HEK293T (cell line): ENCODE data around the gene POLE2.
A peak's percentile ranks its signal among the peaks of the same experiment; 100 is the strongest.
"Not testable (repeated sequence)": the region's sequence is repeated elsewhere in the genome, so short reads cannot be mapped to it uniquely, and the experiment has no call there.

Experiments used
- CTCF ChIA-PET: fragments of 350-600 bp; formaldehyde crosslinking; extraction: SDS; loops from one replicate; lab custom pipeline; 2021; ENCODE audit warnings: antibody characterized with exemption, inconsistent platforms; lab: Yijun Ruan, JAX
- POLR2A ChIA-PET: fragments of 350-600 bp; formaldehyde crosslinking; extraction: SDS; loops from one replicate; lab custom pipeline; 2020; ENCODE audit warnings: antibody characterized with exemption, inconsistent platforms; lab: Yijun Ruan, JAX
- DNase-seq: peaks from one replicate; pipeline ENCODE4 v3.0.0; 2012; ENCODE audit warnings: mixed read lengths; ENCODE audit errors: extremely low spot score
- ARNT ChIP-seq: fragments of 450-650 bp; IDR thresholded peaks from 2 replicates; pipeline ENCODE4 v1.6.1; 2017; ENCODE audit warnings: mild to moderate bottlenecking
- BHLHE40 ChIP-seq: fragments of 450-650 bp; IDR thresholded peaks from 2 replicates; pipeline ENCODE4 v1.6.1; 2016; ENCODE audit warnings: mild to moderate bottlenecking, moderate library complexity, borderline replicate concordance
- CTBP1 ChIP-seq: fragments of 450-650 bp; IDR thresholded peaks from 2 replicates; pipeline ENCODE4 v1.6.1; 2016; ENCODE audit warnings: borderline replicate concordance
- ELF4 ChIP-seq: fragments of 450-650 bp; IDR thresholded peaks from 2 replicates; pipeline ENCODE4 v1.6.1; 2017; ENCODE audit warnings: antibody characterized with exemption
- FOXA1 ChIP-seq: fragments of 450-650 bp; IDR thresholded peaks from 2 replicates; pipeline ENCODE4 v1.6.1; 2016; ENCODE audit warnings: mild to moderate bottlenecking
- FOXM1 ChIP-seq: fragments of 450-650 bp; IDR thresholded peaks from 2 replicates; pipeline ENCODE4 v1.6.1; 2017; ENCODE audit warnings: mild to moderate bottlenecking, borderline replicate concordance
- HDGF ChIP-seq: fragments of 450-650 bp; IDR thresholded peaks from 2 replicates; pipeline ENCODE4 v1.6.1; 2017; ENCODE audit warnings: antibody characterized with exemption, borderline replicate concordance
- L3MBTL2 ChIP-seq: fragments of 450-650 bp; conservative IDR thresholded peaks from 2 replicates; pipeline ENCODE4 v1.6.1; 2016; ENCODE audit warnings: mild to moderate bottlenecking
- LEF1 ChIP-seq: fragments of 450-650 bp; IDR thresholded peaks from 2 replicates; pipeline ENCODE4 v1.6.1; 2017; ENCODE audit warnings: mild to moderate bottlenecking, borderline replicate concordance
- NFRKB ChIP-seq: fragments of 450-650 bp; IDR thresholded peaks from 2 replicates; pipeline ENCODE4 v1.6.1; 2016; ENCODE audit warnings: mild to moderate bottlenecking, moderate library complexity
- SP1 ChIP-seq: fragments of 450-650 bp; IDR thresholded peaks from 2 replicates; pipeline ENCODE4 v1.6.1; 2017
- SUZ12 ChIP-seq: fragments of 450-650 bp; IDR thresholded peaks from 2 replicates; pipeline ENCODE4 v1.6.1; 2016; ENCODE audit warnings: mild to moderate bottlenecking
- TARDBP ChIP-seq: fragments of 450-650 bp; IDR thresholded peaks from 2 replicates; pipeline ENCODE4 v1.6.1; 2016
- ZNF384 ChIP-seq: fragments of 450-650 bp; IDR thresholded peaks from 2 replicates; pipeline ENCODE4 v1.6.1; 2016
- TF ChIP-seq, protein P1 (sequence below): fragments of 450-650 bp; IDR thresholded peaks from 2 replicates; pipeline ENCODE4 v1.6.1; 2016

The POLE2 gene

DNA sequence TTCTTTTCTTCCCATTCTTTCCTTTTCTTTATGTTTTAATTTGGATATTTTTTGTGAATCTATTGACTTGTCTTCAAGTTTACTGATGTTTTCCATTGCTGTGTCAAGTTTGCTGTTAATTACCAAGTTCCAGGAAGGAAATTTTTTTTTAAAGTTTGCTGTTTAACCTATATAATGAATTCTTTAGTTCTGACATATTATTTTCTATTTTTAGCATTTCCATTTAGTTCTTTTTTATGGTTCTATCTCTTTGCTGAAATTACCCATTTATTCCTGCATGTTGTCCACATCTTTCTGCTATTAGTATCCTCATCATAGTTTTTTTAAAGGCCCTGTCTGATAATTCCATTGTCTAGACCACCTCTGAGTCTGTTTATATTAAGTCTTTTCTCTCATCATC, 32.7 kb upstream of the POLE2 start:
- ChIA-PET POLR2A (no interaction called here), CTCF (interaction anchor here (0.6 kb wide), 1 partner anchor 101 kb away, joined by 5 read pairs; the partner anchor contains the start of gene RPL36AL)
- TF ChIP-seq ZNF384 (no peak), HDGF (no peak), FOXM1 (no peak), CTBP1 (no peak), SP1 (no peak), NFRKB (no peak), L3MBTL2 (no peak), BHLHE40 (no peak), ARNT (no peak)
- DNase-seq, result no peak

DNA sequence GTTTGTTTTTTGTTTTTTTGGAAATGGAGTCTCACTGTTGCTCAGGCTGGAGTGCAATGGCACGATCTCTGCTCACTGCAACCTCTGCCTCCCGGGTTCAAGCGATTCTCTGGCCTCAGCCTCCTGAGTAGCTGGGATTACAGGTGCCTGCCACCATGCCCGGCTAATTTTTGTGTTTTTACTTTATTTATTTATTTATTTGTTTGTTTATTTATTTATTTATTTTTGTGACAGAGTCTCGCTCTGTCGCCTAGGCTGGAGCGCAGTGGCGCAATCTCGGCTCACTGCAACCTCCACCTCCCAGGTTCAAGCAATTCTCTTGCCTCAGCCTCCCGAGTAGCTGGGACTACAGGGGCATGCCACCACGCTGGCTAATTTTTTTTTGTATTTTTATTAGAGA, 23.0 kb upstream of the POLE2 start:
- CTCF ChIA-PET, result interaction anchor here (0.7 kb wide), 1 partner anchor 30 kb away, joined by 4 read pairs; no protein-coding TSS in a partner anchor
- POLR2A ChIA-PET, result interaction anchor here (0.8 kb wide), 1 partner anchor 56 kb away, joined by 3 read pairs; no protein-coding TSS in a partner anchor
- not testable (repeated sequence) for DNase-seq

DNA sequence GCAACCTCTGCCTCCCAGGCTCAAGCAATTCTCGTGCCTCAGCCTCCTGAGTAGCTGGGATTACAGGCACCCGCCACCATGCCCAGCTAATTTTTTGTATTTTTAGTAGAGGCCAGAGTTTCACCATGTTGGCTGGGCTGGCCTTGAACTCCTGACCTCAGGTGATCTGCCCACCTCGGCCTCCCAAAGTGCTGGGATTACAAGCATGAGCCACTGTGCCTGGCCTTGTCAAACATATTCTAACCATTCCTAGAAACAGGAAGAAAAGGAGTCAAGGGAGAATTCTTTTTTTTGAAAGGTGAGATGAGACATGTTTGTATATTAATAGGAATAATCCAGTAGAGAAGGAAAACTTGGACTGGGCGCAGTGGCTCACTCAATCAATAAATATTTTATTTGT, 16.5 kb upstream of the POLE2 start:
- POLR2A ChIA-PET, CTCF ChIA-PET, DNase-seq: not testable (repeated sequence)

DNA sequence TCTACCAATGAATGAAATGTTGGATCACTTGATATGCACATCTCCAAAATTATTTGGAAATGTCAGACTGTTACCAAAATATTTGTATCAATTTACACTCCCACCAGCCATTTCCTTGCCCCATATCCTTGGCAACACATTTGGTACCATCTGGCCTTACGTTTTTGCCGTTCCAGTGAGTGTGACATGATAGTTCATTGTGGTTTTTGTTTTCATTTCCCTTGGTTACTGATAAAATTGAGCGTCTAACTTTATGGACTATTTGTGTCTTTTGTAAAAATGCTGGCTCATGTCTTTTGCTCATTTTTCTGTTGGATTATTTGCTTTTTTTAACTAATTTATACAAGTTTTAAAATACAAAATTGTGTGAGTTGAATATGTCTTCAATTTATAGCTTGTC, 16.0 kb upstream of the POLE2 start:
- no peak for TF ChIP-seq NFRKB
- TF ChIP-seq ARNT, result no peak
- TF ChIP-seq FOXM1, result no peak
- TF ChIP-seq SUZ12, result no peak
- no peak for TF ChIP-seq HDGF
- TF ChIP-seq L3MBTL2, result no peak
- no peak for TF ChIP-seq TARDBP
- no peak for TF ChIP-seq CTBP1
- no peak for TF ChIP-seq ZNF384
- TF ChIP-seq, protein P1, sequence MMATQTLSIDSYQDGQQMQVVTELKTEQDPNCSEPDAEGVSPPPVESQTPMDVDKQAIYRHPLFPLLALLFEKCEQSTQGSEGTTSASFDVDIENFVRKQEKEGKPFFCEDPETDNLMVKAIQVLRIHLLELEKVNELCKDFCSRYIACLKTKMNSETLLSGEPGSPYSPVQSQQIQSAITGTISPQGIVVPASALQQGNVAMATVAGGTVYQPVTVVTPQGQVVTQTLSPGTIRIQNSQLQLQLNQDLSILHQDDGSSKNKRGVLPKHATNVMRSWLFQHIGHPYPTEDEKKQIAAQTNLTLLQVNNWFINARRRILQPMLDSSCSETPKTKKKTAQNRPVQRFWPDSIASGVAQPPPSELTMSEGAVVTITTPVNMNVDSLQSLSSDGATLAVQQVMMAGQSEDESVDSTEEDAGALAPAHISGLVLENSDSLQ, result no peak
- no peak for TF ChIP-seq SP1
- ChIA-PET CTCF (no interaction called here), POLR2A (no interaction called here)
- no peak for DNase-seq

DNA sequence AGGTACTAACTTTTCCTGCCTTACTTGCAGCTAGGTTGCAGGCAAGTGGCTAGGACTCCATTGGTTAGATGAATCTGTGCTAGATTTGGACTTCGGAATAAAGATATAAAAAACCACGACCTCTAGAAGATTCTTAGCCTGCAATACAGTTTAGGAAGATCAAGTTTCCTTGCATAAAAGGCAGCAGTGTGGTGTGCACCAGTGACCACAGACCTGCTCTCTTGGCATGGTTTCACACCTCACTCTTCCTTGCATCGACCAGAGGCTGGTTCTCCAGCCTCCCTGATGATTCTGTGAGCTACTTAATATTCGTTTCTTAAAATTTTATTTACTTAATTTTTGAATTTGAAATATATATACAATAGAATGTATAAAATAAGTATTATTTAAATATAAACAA, 14.7 kb upstream of the POLE2 start:
- POLR2A ChIA-PET, result interaction anchor here (0.9 kb wide), 1 partner anchor 9 kb away, joined by 3 read pairs; no protein-coding TSS in a partner anchor

DNA sequence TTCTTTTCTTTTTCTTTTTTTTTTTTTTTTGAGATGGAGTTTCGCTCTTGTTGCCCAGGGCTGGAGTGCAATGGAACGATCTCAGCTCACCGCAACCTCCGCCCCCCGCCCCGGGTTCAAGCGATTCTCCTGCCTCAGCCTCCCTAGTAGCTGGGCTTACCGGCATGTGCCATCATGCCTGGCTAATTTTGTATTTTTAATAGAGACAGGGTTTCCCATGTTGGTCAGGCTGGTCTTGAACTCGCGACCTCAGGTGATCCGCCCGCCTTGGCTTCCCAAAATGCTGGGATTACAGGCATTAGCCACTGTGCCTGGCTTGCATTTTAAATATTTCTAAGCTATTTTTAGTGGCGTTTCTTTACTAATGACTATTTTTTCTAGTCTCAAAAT, 5.7 kb upstream of the POLE2 start:
- DNase-seq, CTCF ChIA-PET: not testable (repeated sequence)
- POLR2A ChIA-PET, result interaction anchor here (0.6 to 4.4 kb wide), 4 partner anchors 9 to 75 kb away, joined by 3 to 55 read pairs (median 3); partner anchors contain the start of gene KLHDC2
- TF ChIP-seq ZNF384, result peak; percentile 61; the same call in 1 of the 2 replicates

More for the DNA sequence above, 14.7 kb upstream of the POLE2 start:
- DNase-seq, result no peak
- CTCF ChIA-PET, result no interaction called here
- TF ChIP-seq CTBP1 (no peak), L3MBTL2 (no peak), BHLHE40 (no peak), FOXM1 (no peak), ZNF384 (no peak)

DNA sequence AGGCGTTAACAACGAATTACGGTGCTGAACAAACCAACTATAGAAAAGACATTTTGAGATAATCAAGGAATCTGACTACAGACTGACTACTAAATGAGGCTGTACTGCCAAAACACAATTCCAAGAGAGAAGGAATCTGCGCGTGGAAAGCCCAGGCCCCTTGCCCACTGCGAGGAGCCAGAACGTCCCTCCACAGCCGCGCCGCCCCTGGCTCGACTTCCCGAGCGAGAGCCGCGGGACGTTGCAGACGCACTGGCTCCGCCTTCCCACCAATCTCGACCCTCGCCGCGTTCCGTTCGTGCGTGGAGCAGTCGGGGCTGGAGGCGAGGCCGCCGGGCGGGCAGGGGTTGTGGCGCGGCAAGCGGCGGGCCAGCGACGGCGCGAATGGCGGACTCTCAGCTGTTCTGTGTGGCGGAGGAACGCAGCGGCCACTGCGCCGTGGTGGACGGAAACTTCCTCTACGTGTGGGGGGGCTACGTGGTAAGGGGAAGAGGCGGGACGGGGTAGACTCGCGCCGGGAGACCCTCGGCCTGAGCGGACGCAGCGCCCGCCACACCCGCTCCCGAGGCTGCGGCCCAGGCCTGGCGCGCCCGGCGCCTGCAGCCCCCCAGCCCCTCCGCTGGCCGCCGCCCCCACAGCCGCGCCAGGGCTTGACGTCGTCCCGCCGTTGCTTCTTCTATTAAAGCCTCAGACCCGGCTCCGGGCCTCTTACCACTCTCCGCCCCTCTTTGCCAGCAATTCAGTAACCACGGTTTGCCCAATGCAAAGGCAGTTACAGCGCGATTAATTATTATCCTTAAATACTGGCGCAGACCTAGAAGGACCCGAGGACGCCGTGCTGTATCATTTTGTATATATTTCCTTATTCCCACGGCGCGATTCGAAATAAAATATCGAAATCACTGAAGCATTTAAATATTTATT, 5.1 kb upstream of the POLE2 start, which contains the start of gene KLHDC1:
Gene KLHDC1 (plus strand): TSS at position 310 of the 924 bp plus-strand sequence. CDS start 75 bp downstream, at position 385.
- CTCF ChIA-PET, result no interaction called here
- TF ChIP-seq FOXA1 (no peak), ZNF384 (peak; percentile 85), TARDBP (peak; percentile 87), FOXM1 (peak; percentile 65), NFRKB (no peak), L3MBTL2 (peak; percentile 51; the same call in 1 of the 2 replicates)
- TF ChIP-seq, protein P1, result no peak
- POLR2A ChIA-PET, result interaction anchor here (0.6 to 4.4 kb wide), 9 partner anchors 10 to 159 kb away, joined by 3 to 55 read pairs (median 5); partner anchors contain the start of genes KLHDC2, MGAT2, NEMF and RPL36AL
- peak; percentile 64 for DNase-seq

DNA sequence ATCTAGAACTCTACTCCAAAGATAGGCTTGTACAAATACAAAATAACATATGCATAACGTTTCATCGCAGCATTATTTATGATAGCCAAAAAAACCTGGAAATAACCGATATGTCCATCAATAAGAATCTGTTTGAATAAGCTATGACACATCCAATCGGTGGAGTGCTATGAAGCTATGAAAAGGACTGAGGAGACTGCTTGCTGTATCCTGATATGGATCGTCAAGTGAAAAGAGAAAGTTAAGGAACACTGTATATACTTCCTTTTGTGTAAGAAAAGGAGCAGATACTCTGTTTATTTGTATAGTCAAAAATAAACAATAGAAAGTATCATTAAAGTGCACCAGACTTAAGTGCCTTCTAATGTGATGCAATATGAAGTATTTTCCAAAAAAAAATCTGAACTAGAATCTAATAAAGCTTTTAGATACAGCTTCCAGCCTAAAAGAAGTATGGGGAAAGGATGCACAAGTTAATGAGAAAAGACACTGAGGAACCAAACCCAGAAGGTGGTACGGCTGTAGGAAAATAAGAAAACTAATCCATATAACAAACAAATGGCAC, 4.3 kb upstream of the POLE2 start:
- CTCF ChIA-PET, result no interaction called here
- POLR2A ChIA-PET, result interaction anchor here (0.7 to 4.4 kb wide), 6 partner anchors 17 to 160 kb away, joined by 3 to 55 read pairs (median 8); partner anchors contain the start of genes KLHDC2, MGAT2, NEMF and RPL36AL
- TF ChIP-seq ZNF384 (no peak), ARNT (no peak), CTBP1 (no peak), FOXA1 (no peak), NFRKB (no peak), HDGF (no peak), LEF1 (no peak), SP1 (no peak), ELF4 (no peak), TARDBP (no peak)
- TF ChIP-seq, protein P1, result no peak
- DNase-seq, result no peak
